ENCODE data around the gene EHBP1L1. TPM values are rescaled to one million over a fixed set of nuclear protein-coding genes. Genes with fewer than 3 reads are reported as not detected.

The EHBP1L1 gene
- total and polyA plus RNA-seq, 4 experiments from 2014 or later = 8.9 to 154 (median 87.9) TPM

DNA sequence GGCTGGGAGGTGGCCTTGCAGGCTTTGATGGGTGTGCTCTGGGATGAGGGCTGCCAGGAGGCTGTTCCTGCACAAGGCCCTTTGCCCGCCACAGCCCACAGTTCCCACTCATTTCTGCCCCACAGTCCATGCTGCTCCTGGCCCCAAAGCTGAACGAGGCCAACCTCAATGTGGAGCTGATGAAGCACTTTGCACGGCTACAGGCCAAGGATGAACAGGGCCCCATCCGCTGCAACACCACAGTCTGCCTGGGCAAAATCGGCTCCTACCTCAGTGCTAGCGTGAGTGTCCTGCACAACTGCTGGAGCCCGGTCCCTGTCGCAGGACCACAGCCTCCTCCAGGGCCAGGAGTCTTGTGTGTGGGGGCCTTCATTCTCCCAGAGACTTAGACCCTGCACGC lies 40.8 kb upstream of the EHBP1L1 start:
- H3K27ac ChIP-seq (ENCODE audit: low read depth, low read length) = no peak overlapping the region
- Mint-ChIP-seq H3K9me3 (no peaks in the 10 kb centered on the region), H3K4me1 (peaks cover 2 to 8% (median 3%) of the 10 kb centered on the region in 4 donors), H3K27me3 (no peaks in the 10 kb centered on the region), H3K27ac (no peak overlapping the region), H3K4me3 (no peak overlapping the region), H3K36me3 (peaks cover 15 to 41% of the 10 kb centered on the region in 2 donors)
- ChIA-PET POLR2A (ENCODE audit: partially characterized antibody) (interaction anchor here (3.2 to 8.8 kb wide), 2 partner anchors 9 to 31 kb away, joined by 10 to 77 read pairs; partner anchors contain the start of gene SCYL1), CTCF (ENCODE audit: partially characterized antibody) (interaction anchor here (4.1 kb wide), 1 partner anchor 54 kb away, joined by 17 read pairs; no protein-coding TSS in a partner anchor)
- H3K9me3 ChIP-seq (ENCODE audit: control insufficient read depth in 1 of 2, low read length in 2 of 2) = no peaks in the 10 kb centered on the region
- H3K4me3 ChIP-seq (ENCODE audit: low read length in 2 of 2) = no peak overlapping the region
- no peaks in the 10 kb centered on the region for H3K27me3 ChIP-seq (ENCODE audit: insufficient read depth, low read length)
- peaks cover 8% of the 10 kb centered on the region for H3K4me1 ChIP-seq (ENCODE audit: insufficient read depth, low read length)
- intact Hi-C loops (cut with micrococcal nuclease) = no loop called here
- peaks cover 42% of the 10 kb centered on the region for H3K36me3 ChIP-seq (ENCODE audit: insufficient read depth, low read length)
- no peak for DNase-seq

DNA sequence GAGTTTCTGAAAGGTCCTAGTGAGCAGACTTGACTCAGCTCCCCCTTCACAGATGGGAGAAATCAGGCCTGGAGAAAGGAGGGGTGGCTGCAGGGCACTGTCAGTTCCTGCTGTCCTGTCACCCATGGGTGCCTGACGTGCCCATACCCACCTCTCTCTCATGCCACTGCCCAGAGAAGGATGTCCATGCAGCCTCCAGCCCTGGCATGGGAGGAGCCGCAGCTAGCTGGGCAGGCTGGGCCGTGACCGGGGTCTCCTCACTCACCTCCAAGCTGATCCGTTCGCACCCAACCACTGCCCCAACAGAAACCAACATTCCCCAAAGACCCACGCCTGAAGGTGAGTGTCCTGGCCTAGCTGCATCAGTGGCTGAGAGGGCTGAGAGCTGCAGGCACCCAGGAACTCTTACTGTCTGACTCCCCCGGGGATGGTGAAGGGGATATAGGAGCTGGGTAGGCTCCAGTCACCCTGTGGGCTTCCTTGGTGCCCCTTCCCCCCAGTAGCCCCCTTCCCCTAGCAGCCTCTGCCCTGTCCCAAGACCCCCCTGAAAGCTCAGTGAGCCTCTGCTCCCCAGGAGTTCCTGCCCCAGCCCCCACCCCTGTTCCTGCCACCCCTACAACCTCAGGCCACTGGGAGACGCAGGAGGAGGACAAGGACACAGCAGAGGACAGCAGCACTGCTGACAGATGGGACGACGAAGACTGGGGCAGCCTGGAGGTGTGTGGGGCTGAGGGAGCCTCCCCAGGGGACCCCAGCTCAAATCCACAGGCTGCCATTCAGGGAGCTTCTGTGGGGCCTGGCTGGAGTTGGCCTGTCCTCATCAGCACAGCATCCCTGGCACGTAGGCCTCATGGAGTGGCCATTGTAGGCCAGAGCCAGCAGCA lies 39.2 kb upstream of the EHBP1L1 start:
- no peak overlapping the region for H3K4me3 ChIP-seq (ENCODE audit: low read length in 2 of 2)
- Mint-ChIP-seq H3K36me3 (peaks cover 13 to 33% of the 10 kb centered on the region in 2 donors), H3K9me3 (no peaks in the 10 kb centered on the region), H3K4me1 (peaks cover 4 to 20% (median 7%) of the 10 kb centered on the region in 4 donors), H3K27me3 (no peaks in the 10 kb centered on the region), H3K27ac (peak overlapping the region in 2 of 7 donors; percentile 35 to 65), H3K4me3 (no peak overlapping the region)
- no peaks in the 10 kb centered on the region for H3K27me3 ChIP-seq (ENCODE audit: insufficient read depth, low read length)
- intact Hi-C loops (cut with micrococcal nuclease) = no loop called here
- DNase-seq = no peak
- H3K27ac ChIP-seq (ENCODE audit: low read depth, low read length) = no peak overlapping the region
- no peaks in the 10 kb centered on the region for H3K9me3 ChIP-seq (ENCODE audit: control insufficient read depth in 1 of 2, low read length in 2 of 2)
- ChIA-PET POLR2A (ENCODE audit: partially characterized antibody) (interaction anchor here (0.6 to 8.8 kb wide), 12 partner anchors 9 to 78 kb away, joined by 3 to 77 read pairs (median 4); partner anchors contain the start of genes EHBP1L1, FAM89B, KCNK7 and MALAT1), CTCF (ENCODE audit: partially characterized antibody) (interaction anchor here (1.1 to 4.1 kb wide), 5 partner anchors 28 to 121 kb away, joined by 3 to 17 read pairs (median 3); partner anchors contain the start of gene EHBP1L1)
- H3K36me3 ChIP-seq (ENCODE audit: insufficient read depth, low read length) = peaks cover 27% of the 10 kb centered on the region
- H3K4me1 ChIP-seq (ENCODE audit: insufficient read depth, low read length) = peaks cover 12% of the 10 kb centered on the region

DNA sequence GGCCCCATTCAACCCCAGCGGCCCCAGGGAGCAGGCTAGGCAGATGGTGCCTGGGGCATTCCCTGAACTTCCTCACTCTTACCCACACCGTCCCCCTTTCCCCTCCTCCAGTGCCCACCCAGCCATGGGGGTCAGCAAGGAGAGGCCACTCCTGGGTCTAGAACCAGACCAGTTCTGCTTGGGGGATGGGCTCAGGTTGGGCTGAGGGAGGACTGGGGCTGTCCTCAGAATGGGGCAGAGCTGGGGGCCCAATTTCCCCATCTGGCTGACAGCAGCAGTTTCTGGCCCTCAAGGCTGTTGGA lies 38.6 kb upstream of the EHBP1L1 start:
- Histone ChIP-seq H3K27me3 (ENCODE audit: insufficient read depth, low read length) (no peaks in the 10 kb centered on the region), H3K4me1 (ENCODE audit: insufficient read depth, low read length) (peaks cover 14% of the 10 kb centered on the region), H3K27ac (ENCODE audit: low read depth, low read length) (no peak overlapping the region), H3K36me3 (ENCODE audit: insufficient read depth, low read length) (peaks cover 23% of the 10 kb centered on the region), H3K4me3 (ENCODE audit: low read length in 2 of 2) (no peak overlapping the region), H3K9me3 (ENCODE audit: control insufficient read depth in 1 of 2, low read length in 2 of 2) (no peaks in the 10 kb centered on the region)
- Mint-ChIP-seq H3K36me3 (peaks cover 13 to 30% of the 10 kb centered on the region in 2 donors), H3K4me3 (peak overlapping the region in 2 of 8 donors; percentile 13 to 57), H3K4me1 (peaks cover 8 to 26% (median 10%) of the 10 kb centered on the region in 4 donors), H3K27me3 (no peaks in the 10 kb centered on the region), H3K9me3 (no peaks in the 10 kb centered on the region), H3K27ac (peak overlapping the region in 2 of 7 donors; percentile 27 to 69)
- CTCF ChIA-PET (ENCODE audit: partially characterized antibody) = interaction anchor here (1.1 to 4.1 kb wide), 3 partner anchors 39 to 56 kb away, joined by 3 to 17 read pairs (median 9); partner anchors contain the start of gene EHBP1L1
- POLR2A ChIA-PET (ENCODE audit: partially characterized antibody) = interaction anchor here (0.6 to 8.8 kb wide), 10 partner anchors 9 to 78 kb away, joined by 3 to 77 read pairs (median 4); partner anchors contain the start of genes EHBP1L1, FAM89B, MALAT1 and PCNX3
- DNase-seq = no peak
- intact Hi-C loops (cut with micrococcal nuclease) = no loop called here

DNA sequence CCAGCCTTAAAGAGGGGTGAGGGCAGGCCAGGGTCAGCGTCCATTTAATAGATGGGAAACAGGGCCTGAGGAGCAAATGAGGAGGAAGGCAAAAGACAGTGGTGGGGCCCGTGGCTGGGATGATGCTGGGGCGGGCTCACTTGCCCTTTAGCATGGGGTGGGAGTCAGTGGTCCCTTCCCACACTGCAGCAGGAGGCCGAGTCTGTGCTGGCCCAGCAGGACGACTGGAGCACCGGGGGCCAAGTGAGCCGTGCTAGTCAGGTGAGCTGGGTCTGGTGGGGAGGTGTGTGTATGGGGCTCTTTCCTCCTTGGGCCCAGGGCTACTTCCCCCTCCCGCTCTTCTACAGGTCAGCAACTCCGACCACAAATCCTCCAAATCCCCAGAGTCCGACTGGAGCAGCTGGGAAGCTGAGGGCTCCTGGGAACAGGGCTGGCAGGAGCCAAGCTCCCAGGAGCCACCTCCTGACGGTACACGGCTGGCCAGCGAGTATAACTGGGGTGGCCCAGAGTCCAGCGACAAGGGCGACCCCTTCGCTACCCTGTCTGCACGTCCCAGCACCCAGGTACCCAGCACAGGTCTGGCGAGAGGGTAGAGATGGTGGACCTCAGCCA lies 38.1 kb upstream of the EHBP1L1 start:
- Mint-ChIP-seq H3K36me3 (peaks cover 10 to 30% of the 10 kb centered on the region in 2 donors), H3K4me1 (peaks cover 8 to 26% (median 11%) of the 10 kb centered on the region in 4 donors), H3K4me3 (peak overlapping the region in 2 of 8 donors; percentile 13 to 57), H3K27me3 (no peaks in the 10 kb centered on the region), H3K27ac (peak overlapping the region in 3 of 7 donors; percentile 27 to 69 (median 41)), H3K9me3 (no peaks in the 10 kb centered on the region)
- Histone ChIP-seq H3K27me3 (ENCODE audit: insufficient read depth, low read length) (no peaks in the 10 kb centered on the region), H3K9me3 (ENCODE audit: control insufficient read depth in 1 of 2, low read length in 2 of 2) (no peaks in the 10 kb centered on the region), H3K4me3 (ENCODE audit: low read length in 2 of 2) (no peak overlapping the region), H3K27ac (ENCODE audit: low read depth, low read length) (no peak overlapping the region), H3K4me1 (ENCODE audit: insufficient read depth, low read length) (peaks cover 14% of the 10 kb centered on the region), H3K36me3 (ENCODE audit: insufficient read depth, low read length) (peaks cover 18% of the 10 kb centered on the region)
- POLR2A ChIA-PET (ENCODE audit: partially characterized antibody) = interaction anchor here (1.0 to 8.8 kb wide), 7 partner anchors 12 to 77 kb away, joined by 3 to 77 read pairs (median 10); partner anchors contain the start of genes EHBP1L1, FAM89B, MALAT1 and PCNX3
- CTCF ChIA-PET (ENCODE audit: partially characterized antibody) = interaction anchor here (3.1 to 4.1 kb wide), 2 partner anchors 51 to 56 kb away, joined by 9 to 17 read pairs; no protein-coding TSS in a partner anchor
- intact Hi-C loops (cut with micrococcal nuclease) = no loop called here
- no peak for DNase-seq

DNA sequence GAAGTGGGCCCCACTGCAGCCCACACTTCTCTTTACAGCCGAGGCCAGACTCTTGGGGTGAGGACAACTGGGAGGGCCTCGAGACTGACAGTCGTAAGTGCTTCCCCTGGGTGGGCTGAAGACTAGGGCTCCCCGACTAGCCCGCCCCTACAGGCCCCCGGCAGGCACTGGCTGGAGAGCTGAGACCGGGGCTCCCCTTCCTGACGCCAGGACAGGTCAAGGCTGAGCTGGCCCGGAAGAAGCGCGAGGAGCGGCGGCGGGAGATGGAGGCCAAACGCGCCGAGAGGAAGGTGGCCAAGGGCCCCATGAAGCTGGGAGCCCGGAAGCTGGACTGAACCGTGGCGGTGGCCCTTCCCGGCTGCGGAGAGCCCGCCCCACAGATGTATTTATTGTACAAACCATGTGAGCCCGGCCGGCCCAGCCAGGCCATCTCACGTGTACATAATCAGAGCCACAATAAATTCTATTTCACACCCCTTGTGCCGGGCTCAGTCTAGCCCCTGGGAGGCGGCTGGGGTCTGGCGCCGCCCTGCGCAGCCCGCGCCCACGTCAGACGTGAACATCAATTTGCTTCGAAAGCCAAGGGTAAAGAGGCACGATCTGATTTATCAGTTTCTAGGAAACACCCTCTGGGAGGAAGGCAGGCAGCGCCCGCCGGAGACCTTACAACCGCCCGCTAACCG lies 37.5 kb upstream of the EHBP1L1 start:
- H3K9me3 ChIP-seq (ENCODE audit: control insufficient read depth in 1 of 2, low read length in 2 of 2) = no peaks in the 10 kb centered on the region
- H3K4me3 ChIP-seq (ENCODE audit: low read length in 2 of 2) = no peak overlapping the region
- Mint-ChIP-seq H3K4me3 (peak overlapping the region in 5 of 8 donors; percentile 25 to 57 (median 39)), H3K4me1 (peaks cover 8 to 26% (median 12%) of the 10 kb centered on the region in 4 donors), H3K27me3 (no peaks in the 10 kb centered on the region), H3K9me3 (no peaks in the 10 kb centered on the region), H3K36me3 (peaks cover 6 to 26% of the 10 kb centered on the region in 2 donors), H3K27ac (peak overlapping the region in 1 of 7 donors; percentile 38)
- DNase-seq = peak in 1 of 5 donors; percentile 33
- H3K27me3 ChIP-seq (ENCODE audit: insufficient read depth, low read length) = no peaks in the 10 kb centered on the region
- H3K27ac ChIP-seq (ENCODE audit: low read depth, low read length) = no peak overlapping the region
- peaks cover 13% of the 10 kb centered on the region for H3K36me3 ChIP-seq (ENCODE audit: insufficient read depth, low read length)
- CTCF ChIA-PET (ENCODE audit: partially characterized antibody) = interaction anchor here (3.1 to 4.1 kb wide), 2 partner anchors 50 to 55 kb away, joined by 9 to 17 read pairs; no protein-coding TSS in a partner anchor
- POLR2A ChIA-PET (ENCODE audit: partially characterized antibody) = interaction anchor here (1.0 to 9.1 kb wide), 9 partner anchors 13 to 77 kb away, joined by 3 to 110 read pairs (median 10); partner anchors contain the start of genes EHBP1L1, FAM89B, MALAT1 and PCNX3
- peaks cover 14% of the 10 kb centered on the region for H3K4me1 ChIP-seq (ENCODE audit: insufficient read depth, low read length)
- intact Hi-C loops (cut with micrococcal nuclease) = no loop called here

DNA sequence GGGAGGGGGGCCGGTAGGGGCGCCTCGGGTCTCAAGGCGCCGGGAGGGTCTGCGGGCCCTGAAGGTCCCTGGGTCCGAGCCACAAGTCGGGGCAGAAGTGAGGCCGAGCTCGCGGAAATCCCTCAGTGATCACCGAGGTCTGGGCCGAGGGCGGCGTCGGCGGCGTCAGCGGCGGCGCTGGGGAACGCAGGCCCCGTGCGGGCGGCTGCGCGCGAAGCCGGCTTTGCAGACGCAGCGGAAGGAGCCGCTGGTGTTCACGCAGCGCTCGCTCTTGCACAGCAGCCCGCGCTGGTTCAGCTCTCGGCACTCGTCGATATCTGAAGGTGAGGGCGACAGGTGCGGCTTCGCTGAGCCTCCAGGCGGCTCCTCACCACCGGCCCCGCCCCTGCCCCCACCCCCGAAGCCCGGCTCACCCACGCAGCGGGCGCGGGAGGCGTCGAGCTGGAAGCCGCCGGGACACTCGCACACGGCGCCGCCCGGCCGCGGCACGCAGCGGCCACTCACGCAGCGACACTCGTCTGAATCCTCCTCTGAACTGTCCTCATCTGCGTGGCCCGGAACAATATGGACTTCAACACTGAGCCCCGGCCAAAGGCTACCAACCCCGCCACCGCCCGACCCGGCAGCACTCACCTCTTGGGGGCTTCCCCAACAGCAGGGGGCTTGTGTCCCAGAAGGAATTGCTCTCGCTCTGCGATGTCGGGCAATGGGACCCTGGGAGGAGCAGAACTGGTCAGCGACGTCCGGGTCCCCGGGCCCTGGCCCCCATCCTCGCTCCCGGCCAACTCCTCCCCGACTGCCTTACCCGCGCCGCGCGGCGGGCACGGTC lies 36.7 kb upstream of the EHBP1L1 start:
- peak overlapping the region; percentile 55 for H3K27ac ChIP-seq (ENCODE audit: low read depth, low read length)
- peak in 1 of 5 donors; percentile 38 for DNase-seq
- H3K4me1 Mint-ChIP-seq = peaks cover 9 to 29% (median 12%) of the 10 kb centered on the region in 4 donors
- POLR2A ChIA-PET (ENCODE audit: partially characterized antibody) = interaction anchor here (1.0 to 10.5 kb wide), 21 partner anchors 9 to 172 kb away, joined by 3 to 181 read pairs (median 12); partner anchors contain the start of genes EHBP1L1, FAM89B, FRMD8 and KCNK7
- peaks cover 14% of the 10 kb centered on the region for H3K4me1 ChIP-seq (ENCODE audit: insufficient read depth, low read length)
- peak overlapping the region in 1 of 2 donors; percentile 91 for H3K4me3 ChIP-seq (ENCODE audit: low read length in 2 of 2)
- peak overlapping the region in 1 of 8 donors; percentile 57 for H3K4me3 Mint-ChIP-seq
- H3K36me3 Mint-ChIP-seq = peaks cover 6 to 29% of the 10 kb centered on the region in 2 donors
- no peaks in the 10 kb centered on the region for H3K9me3 ChIP-seq (ENCODE audit: control insufficient read depth in 1 of 2, low read length in 2 of 2)
- intact Hi-C loops (cut with micrococcal nuclease) = no loop called here
- no peaks in the 10 kb centered on the region for H3K27me3 Mint-ChIP-seq
- peaks cover 13% of the 10 kb centered on the region for H3K36me3 ChIP-seq (ENCODE audit: insufficient read depth, low read length)
- no peaks in the 10 kb centered on the region for H3K27me3 ChIP-seq (ENCODE audit: insufficient read depth, low read length)
- H3K27ac Mint-ChIP-seq = peak overlapping the region in 2 of 7 donors; percentile 38 to 41
- H3K9me3 Mint-ChIP-seq = no peaks in the 10 kb centered on the region
- CTCF ChIA-PET (ENCODE audit: partially characterized antibody) = interaction anchor here (1.0 to 7.9 kb wide), 17 partner anchors 8 to 158 kb away, joined by 3 to 124 read pairs (median 9); partner anchors contain the start of genes EHBP1L1, FAM89B, KCNK7 and PCNX3

Data from CD4-positive, alpha-beta memory T cell (primary cell).